Right atrium auricular region (tissue), 2 donors: Measurements from ENCODE around the gene REG3A. TPM values are rescaled to one million over a fixed set of nuclear protein-coding genes. Genes with fewer than 3 reads are reported as not detected.

Experiments
- DNase-seq: peaks from one replicate; pipeline ENCODE4 v3.0.0-alpha.2; 2019; ENCODE audit warnings: low spot score
- H3K27ac ChIP-seq, 2 donors: fragments of 200-600 bp; sonication (generic); 1 replicate in 1 of 2; 2 replicates in 1 of 2; pipeline ENCODE4 v1.5.1; 2016 to 2019
- H3K27me3 ChIP-seq, 2 donors: fragments of 200-600 bp; sonication (generic); one replicate each; pipeline versions ENCODE4 v1.5.1 to v1.6.0; 2017 to 2019
- H3K36me3 ChIP-seq: fragments of 200-600 bp; sonication (generic); one replicate; pipeline ENCODE4 v1.5.1; 2016
- H3K4me1 ChIP-seq, 2 donors: fragments of 200-600 bp; sonication (generic); one replicate each; pipeline versions ENCODE4 v1.5.1 to v1.6.0; 2017 to 2019
- H3K4me3 ChIP-seq, 2 donors: fragments of 200-600 bp; sonication (generic); 1 replicate in 1 of 2; 2 replicates in 1 of 2; pipeline ENCODE4 v1.5.1; 2017 to 2019; ENCODE audit warnings: mild to moderate bottlenecking in 1 of 2, moderate library complexity in 1 of 2
- H3K9me3 ChIP-seq, 2 donors: fragments of 200-600 bp; sonication (generic); one replicate each; pipeline ENCODE4 v1.5.1; 2019
- total RNA-seq, 2 donors: library from RNA; depleted of rRNA; stranded (reverse); fragments of >200 nt; gene quantifications; one replicate each; pipeline ENCODE4 v1.1.0, GENCODE V29; 2016
- TF ChIP-seq, protein P1 (sequence below), 2 donors: fragments of 200-600 bp; sonication (generic); IDR thresholded peaks; one replicate each; pipeline ENCODE4 v1.5.1; 2019; ENCODE audit warnings: antibody characterized with exemption in 2 of 2

REG3A gene
- total RNA-seq, 2 donors from 2014 or later: not detected

DNA sequence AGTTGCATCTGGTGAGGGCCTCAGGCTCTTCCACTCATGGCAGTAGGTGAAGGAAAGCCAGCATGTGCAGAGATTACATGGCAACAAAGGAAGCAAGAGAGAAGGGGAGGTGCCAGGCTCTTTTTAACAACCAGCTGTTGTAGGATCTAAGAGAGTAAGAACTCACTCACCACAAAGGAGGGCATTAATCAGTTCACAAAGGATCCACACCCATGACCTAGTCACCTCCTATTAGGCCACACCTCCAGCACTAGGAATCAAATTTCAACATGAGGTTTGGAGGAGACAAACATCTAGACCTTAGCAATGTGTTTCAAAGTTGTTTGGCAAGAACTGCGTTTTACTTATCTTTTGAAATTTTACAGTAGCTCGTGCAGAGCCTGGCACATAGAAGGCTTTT, 20.5 kb upstream of the REG3A start:
- TF ChIP-seq, protein P1, sequence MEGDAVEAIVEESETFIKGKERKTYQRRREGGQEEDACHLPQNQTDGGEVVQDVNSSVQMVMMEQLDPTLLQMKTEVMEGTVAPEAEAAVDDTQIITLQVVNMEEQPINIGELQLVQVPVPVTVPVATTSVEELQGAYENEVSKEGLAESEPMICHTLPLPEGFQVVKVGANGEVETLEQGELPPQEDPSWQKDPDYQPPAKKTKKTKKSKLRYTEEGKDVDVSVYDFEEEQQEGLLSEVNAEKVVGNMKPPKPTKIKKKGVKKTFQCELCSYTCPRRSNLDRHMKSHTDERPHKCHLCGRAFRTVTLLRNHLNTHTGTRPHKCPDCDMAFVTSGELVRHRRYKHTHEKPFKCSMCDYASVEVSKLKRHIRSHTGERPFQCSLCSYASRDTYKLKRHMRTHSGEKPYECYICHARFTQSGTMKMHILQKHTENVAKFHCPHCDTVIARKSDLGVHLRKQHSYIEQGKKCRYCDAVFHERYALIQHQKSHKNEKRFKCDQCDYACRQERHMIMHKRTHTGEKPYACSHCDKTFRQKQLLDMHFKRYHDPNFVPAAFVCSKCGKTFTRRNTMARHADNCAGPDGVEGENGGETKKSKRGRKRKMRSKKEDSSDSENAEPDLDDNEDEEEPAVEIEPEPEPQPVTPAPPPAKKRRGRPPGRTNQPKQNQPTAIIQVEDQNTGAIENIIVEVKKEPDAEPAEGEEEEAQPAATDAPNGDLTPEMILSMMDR (IDR thresholded peaks at IDR 0.05): no peak
- Histone ChIP-seq H3K36me3 (no peaks in the 10 kb centered on the region), H3K27ac (no peak overlapping the region)

DNA sequence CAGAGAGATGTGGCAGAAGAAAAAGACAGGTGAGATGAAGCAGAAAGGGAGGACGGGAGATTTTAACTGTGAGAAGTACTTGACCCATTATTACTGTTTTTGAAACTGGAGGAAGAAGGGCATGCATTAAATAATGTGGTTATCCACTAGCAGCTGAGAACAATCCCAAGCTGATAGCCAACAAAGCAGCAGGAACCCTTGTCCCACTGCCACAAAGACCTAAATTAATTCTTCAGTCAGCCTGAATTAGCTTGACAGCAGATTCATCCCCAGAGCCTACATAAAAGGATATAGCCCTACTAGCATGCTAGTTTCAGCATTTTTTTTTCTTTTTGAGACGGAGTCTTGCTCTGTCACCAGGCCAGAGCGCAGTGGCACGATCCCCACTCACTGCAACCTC, 19.5 kb upstream of the REG3A start:
- Histone ChIP-seq H3K27ac (no peak overlapping the region), H3K36me3 (no peaks in the 10 kb centered on the region), H3K4me1 (no peaks in the 10 kb centered on the region), H3K27me3 (no peaks in the 10 kb centered on the region), H3K9me3 (peaks cover 0 to 20% of the 10 kb centered on the region in 2 donors), H3K4me3 (no peak overlapping the region)
- DNase-seq: no peak
- TF ChIP-seq, protein P1 (IDR thresholded peaks at IDR 0.05): no peak

More for the DNA sequence above, 20.5 kb upstream of the REG3A start:
- Histone ChIP-seq H3K9me3 (peaks cover 0 to 20% of the 10 kb centered on the region in 2 donors), H3K27me3 (no peaks in the 10 kb centered on the region), H3K4me3 (no peak overlapping the region), H3K4me1 (no peaks in the 10 kb centered on the region)
- DNase-seq: no peak

DNA sequence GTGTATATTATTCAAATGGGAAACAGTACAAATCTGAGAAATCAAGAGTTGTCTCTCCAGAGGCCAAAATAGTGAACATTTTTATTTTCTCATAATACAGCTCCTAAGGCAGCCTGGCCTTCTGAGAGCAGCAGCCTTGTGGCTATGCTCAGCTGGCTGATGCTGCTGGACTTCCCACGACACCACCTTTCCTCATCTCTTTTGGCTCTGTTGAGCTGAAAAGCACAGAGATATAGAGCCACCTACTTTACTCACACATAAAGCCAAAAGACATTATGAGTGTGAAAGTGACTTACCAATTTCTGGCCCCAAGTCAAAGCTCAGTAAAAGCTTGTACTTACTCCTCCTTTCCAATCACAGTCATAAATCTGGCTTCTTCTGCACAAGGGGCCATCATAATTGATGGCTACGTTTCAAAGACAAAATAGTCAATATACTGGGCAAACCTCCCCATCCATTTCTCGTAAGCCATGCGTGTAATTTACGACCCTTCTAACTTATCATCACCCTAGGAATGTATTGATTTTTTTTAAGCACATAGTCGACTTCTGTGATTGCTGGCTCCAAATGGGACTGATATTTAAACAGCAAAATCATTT, 18.6 kb upstream of the REG3A start:
- TF ChIP-seq, protein P1 (IDR thresholded peaks at IDR 0.05): no peak
- no peaks in the 10 kb centered on the region for H3K4me1 ChIP-seq
- H3K36me3 ChIP-seq: no peaks in the 10 kb centered on the region
- no peak overlapping the region for H3K27ac ChIP-seq
- H3K4me3 ChIP-seq: no peak overlapping the region
- DNase-seq: no peak
- no peaks in the 10 kb centered on the region for H3K27me3 ChIP-seq
- peaks cover 0 to 20% of the 10 kb centered on the region in 2 donors for H3K9me3 ChIP-seq

DNA sequence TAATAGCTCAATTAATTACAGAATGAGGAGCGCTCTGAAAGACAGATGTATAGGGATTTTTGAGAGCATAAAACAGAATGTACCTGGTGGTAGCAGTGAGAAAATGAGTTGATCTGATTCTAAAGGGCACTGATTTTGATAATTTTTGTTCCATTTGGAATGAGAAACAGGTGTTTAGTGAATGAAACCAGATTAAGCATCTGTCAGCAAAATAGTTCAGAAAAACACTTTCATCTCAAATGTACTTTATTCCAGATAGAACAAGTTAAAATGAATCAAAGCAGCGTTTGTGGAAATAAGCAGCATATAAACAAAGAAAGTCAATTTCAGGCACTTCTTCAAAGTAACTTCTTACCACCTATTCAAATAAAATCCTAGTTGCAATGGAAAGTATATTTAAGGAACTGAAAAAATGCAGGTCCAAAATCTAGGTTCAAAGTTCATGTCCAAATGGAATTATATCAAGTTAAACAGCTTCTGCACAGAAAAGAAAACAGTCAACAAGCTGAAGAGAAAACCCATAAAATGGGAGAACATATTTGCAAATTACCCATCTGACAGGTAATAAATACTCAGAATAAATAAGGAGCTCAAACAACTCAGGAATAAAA, 11.9 kb upstream of the REG3A start:
- no peaks in the 10 kb centered on the region for H3K36me3 ChIP-seq
- no peaks in the 10 kb centered on the region for H3K4me1 ChIP-seq
- H3K27ac ChIP-seq: no peak overlapping the region
- H3K27me3 ChIP-seq: no peaks in the 10 kb centered on the region
- H3K4me3 ChIP-seq: no peak overlapping the region
- no peaks in the 10 kb centered on the region for H3K9me3 ChIP-seq
- TF ChIP-seq, protein P1 (IDR thresholded peaks at IDR 0.05): no peak
- no peak for DNase-seq

DNA sequence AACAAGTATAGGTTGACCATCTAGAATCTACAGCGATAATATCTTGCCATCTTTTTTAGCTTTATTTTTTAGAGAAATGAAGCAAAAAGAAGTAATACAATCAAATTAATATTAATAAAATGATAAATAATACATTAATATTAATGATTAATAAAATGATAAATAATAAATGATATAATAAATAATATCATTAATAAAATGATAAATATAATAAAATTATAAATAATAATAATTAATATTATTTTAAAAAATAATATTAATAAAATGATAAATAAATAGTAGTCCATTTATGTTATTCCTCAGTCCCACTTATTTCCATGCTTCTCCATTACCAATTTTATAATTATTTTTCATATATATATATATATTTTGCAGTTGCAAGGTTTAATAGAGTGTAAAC, 3.2 kb upstream of the REG3A start:
- H3K9me3 ChIP-seq: no peaks in the 10 kb centered on the region
- no peaks in the 10 kb centered on the region for H3K36me3 ChIP-seq
- no peak overlapping the region for H3K27ac ChIP-seq
- DNase-seq: no peak
- H3K4me3 ChIP-seq: no peak overlapping the region
- no peaks in the 10 kb centered on the region for H3K4me1 ChIP-seq
- no peaks in the 10 kb centered on the region for H3K27me3 ChIP-seq
- TF ChIP-seq, protein P1 (IDR thresholded peaks at IDR 0.05): no peak

DNA sequence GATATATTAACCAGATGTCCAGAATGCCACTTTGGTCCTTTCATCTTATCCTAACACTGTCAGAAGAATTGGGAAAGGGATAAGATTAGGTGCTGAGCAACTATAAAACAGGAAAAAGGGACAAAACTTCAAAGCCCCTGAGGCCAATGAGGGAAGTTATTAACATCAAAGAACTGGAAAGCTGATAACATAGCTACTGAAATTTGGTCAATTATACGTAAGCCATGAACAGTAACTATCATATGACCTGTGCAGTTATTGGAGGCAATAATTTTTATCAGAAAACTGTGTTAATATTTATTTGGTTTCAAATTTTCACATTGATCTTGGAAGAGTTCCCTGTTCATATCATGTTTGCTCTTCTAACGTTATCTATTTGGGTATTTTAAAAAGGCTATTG, 2.6 kb upstream of the REG3A start:
- H3K4me1 ChIP-seq: no peaks in the 10 kb centered on the region
- H3K27me3 ChIP-seq: no peaks in the 10 kb centered on the region
- no peaks in the 10 kb centered on the region for H3K9me3 ChIP-seq
- TF ChIP-seq, protein P1 (IDR thresholded peaks at IDR 0.05): no peak
- no peak for DNase-seq
- no peak overlapping the region for H3K27ac ChIP-seq
- no peaks in the 10 kb centered on the region for H3K36me3 ChIP-seq
- H3K4me3 ChIP-seq: no peak overlapping the region
